Activated CD4-positive, alpha-beta T cell treated with anti-CD3 and anti-CD28 coated beads, Interleukin-2, amount 50 U/mL, for 1 hour (primary cell): ENCODE results near the gene TMC3.

Experiments used
- DNase-seq: peaks from one replicate; pipeline ENCODE4 v3.0.0-alpha.2; 2020

Gene TMC3

GRCh38 chr15:81297147-81297572, 76.9 kb downstream of the TMC3 start:
- DNase-seq = no peak

- peak; percentile 60 for DNase-seq
Observed at GRCh38 chr15:81296673-81297072, 77.3 kb downstream of the TMC3 start.

- DNase-seq = no peak
Observed at GRCh38 chr15:81296186-81296585, 77.8 kb downstream of the TMC3 start.

GRCh38 chr15:81295486-81296121, 78.4 kb downstream of the TMC3 start:
- no peak for DNase-seq

DNA sequence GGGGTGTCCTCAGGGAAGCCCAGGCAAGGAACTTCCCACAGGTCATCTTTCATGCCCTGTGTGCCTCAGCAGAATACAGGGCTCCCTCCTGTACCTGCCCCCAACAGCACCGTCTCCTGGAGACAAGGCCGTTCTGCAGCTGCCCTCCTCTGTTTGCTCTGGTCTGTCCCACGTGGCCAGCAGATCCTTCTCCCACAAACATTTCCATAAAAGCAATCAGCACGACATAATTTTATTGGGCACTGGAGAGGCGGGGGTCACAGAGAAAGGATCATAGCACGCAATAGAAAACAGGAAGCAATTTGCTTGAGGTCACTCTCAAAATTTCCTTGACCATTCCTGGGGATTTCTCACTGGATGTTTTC, 79.5 kb downstream of the TMC3 start:
- no peak for DNase-seq

- DNase-seq = peak; percentile 60
Observed at GRCh38 chr15:81293728-81294515, 80.1 kb downstream of the TMC3 start.

GRCh38 chr15:81292523-81293001, 81.5 kb downstream of the TMC3 start:
- peak; percentile 45 for DNase-seq

DNA sequence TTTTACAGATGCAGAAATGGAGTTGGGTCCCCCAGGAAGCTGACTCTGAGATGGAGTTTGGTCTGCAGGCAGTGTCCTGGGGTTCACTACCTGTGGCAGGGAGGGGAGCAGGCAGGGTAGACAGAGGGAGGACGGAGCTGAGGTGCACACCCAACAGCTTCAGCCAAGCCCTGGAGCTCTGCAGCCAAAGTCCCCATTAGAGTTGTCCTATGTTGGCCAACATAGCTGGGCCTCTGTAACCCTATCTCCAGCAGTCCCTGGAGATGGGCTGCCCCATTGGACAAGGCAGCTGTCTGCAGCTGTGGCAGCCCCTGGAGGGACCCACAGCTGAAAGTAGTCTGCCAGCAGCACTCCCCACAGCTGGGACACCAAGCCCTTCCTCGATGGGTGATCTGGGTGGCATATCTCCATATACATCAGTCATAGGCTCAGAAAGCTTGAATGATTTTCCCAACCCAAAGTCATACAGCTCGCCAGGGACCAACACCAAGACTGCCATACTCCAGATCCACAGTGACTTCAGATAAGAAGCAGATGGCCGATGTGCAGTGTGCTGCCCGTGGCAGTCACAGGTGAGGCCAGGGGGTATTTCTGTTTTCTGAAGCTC, 82.0 kb downstream of the TMC3 start:
- DNase-seq = no peak

- DNase-seq = no peak
Observed at GRCh38 chr15:81289910-81290309, 84.1 kb downstream of the TMC3 start.

DNA sequence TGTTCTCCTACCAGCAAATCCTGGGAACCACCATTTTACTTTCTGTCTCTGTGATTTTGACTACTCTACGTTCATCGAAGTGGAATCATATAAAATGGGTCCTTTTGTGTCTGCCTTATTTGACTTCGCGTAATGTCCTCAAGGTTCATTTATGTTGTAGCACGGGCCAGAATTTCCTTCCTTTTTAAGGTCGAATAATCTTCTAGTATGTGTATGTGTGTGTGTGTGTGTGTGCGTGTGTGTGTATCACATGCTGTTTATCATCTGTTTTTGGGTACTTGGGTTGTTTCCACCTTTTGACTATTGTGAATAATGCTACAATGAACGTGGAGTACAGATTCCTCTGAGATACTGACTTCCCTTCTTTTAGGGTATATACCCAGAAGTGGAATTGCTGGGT, 85.4 kb downstream of the TMC3 start:
- no peak for DNase-seq

DNA sequence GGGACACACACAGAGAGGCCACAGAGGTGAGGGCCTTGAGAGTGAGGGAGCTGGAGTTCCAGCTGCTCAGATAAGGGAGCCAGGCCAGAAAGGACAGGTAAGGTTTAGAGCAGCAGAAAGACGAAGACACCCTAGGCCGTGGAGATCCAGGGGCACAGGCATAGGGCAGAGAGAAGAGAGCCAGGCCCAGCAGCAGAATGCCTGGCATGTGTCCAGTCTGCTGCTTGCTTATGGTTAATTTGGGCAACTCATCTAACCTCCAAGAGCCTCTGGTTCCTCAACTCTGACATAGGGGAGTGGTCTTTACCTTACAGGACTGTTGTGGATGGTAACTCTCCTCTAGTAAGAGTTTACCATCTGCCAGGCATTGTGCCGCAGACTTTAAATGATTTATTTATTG, 86.0 kb downstream of the TMC3 start:
- no peak for DNase-seq

GRCh38 chr15:81286621-81287121, 87.3 kb downstream of the TMC3 start:
- no peak for DNase-seq

GRCh38 chr15:81285461-81285860, 88.6 kb downstream of the TMC3 start:
- no peak for DNase-seq

GRCh38 chr15:81284256-81285031, 89.6 kb downstream of the TMC3 start:
- DNase-seq = no peak

DNA sequence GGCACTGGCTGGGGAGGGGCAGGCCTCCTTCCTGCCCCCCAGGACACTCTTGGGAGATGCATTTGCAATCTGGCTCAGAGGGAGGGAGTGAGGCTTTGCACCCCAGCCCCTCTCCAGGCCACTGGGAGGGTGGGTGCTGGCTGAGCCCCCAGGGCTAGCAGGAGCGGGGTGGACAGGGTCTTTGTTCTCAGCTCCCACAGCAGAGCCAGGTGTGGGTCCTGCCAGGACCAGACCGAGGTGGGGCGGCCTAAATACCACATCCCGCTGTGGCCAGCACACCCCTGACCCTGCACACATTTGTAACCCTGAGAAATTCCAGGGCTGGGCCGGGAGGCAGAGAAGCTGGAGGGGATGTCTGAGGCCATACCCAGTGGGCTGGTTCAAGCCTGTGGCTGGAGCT, 91.1 kb downstream of the TMC3 start:
- DNase-seq = no peak

GRCh38 chr15:81282606-81282895, 91.5 kb downstream of the TMC3 start:
- DNase-seq = no peak

DNA sequence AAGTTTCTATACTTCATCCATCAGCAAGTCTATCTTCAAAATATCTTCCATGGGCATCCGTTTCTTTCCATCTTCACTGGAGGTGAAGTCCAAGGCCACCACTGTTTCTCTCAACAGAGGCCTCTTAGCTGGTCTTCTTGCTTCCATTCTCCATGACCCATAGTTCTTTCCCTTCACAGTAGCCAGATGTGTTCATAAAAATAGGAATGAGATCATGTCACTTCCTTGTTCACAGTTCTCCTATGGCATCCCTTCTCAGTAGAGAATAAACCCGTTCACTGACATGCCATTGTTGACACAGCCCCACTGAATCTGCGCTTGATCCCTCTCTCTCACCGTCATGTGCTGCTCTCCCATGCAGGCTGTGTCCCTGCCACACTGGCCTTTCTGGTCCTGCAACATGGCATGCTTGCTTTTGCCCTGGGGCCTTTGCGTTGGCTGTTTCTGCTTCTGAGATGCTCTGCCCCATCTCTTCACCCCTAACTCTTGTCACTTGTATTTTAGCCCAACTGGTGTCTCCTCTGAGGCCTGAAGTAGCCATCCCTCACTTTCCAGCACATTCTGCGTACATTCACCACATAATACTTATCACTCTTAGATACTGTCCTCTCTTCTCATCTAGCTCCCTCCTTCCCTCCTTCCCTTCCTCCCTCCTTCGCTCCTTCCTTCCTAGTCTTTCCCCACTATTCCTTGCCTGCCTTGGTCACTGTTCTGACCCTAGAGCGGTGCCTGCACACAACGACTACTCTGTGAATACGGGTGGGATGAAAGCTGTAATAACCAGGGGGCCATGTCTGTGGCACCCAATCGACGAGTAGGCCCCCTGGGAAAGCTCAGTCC, 92.0 kb downstream of the TMC3 start:
- DNase-seq = no peak

- no peak for DNase-seq
Observed at GRCh38 chr15:81281456-81281735, 92.6 kb downstream of the TMC3 start.
